HepG2 (cell line): ENCODE measurements around the gene OR13C4. TPM values are rescaled to one million over a fixed set of nuclear protein-coding genes. Genes with fewer than 3 reads are reported as not detected.

Experiments
- ATAC-seq: fragments of 200-7000 bp; cut with Tn5 transposase; 3 replicates; pipeline ENCODE4 v1.9.1; 2020; ENCODE audit warnings: mild to moderate bottlenecking, moderate library complexity
- BruUV-seq: library from RNA; stranded (reverse); fragments of 400-500 nt; replicated peaks from 2 replicates; lab custom pipeline; 2021; lab: Mats Ljungman, UMichigan
- CTCF ChIA-PET: fragments of 300-600 bp; formaldehyde crosslinking; extraction: SDS; loops from one replicate; lab custom pipeline; 2021; ENCODE audit warnings: low total read pairs, inconsistent platforms, low intra/inter-chr PET ratio; lab: Yijun Ruan, JAX
- POLR2A ChIA-PET: fragments of 350-600 bp; sonication (Branson Sonifier 250); formaldehyde crosslinking; loops from one replicate; lab custom pipeline; 2020; ENCODE audit warnings: antibody characterized with exemption, inconsistent platforms; lab: Yijun Ruan, JAX
- DNase-seq: peaks from one replicate; pipeline ENCODE4 v3.0.0-alpha.2; 2015; ENCODE audit warnings: low spot score
- FAIRE-seq: peaks from 3 replicates; lab custom pipeline; 2011; peaks lifted over from hg19 to GRCh38; lab: Jason Lieb, UNC
- H2AFZ ChIP-seq: one replicate; pipeline ENCODE4 v1.6.1; 2011; ENCODE audit warnings: low read length, inconsistent platforms
- H3K27ac ChIP-seq: fragments of 300-600 bp; 3 replicates; pipeline ENCODE4 v1.8.0; 2011; ENCODE audit warnings: mixed run types, mild to moderate bottlenecking, mixed read lengths, low read length, inconsistent platforms; ENCODE audit not compliant: insufficient read depth; ENCODE audit errors: extremely low read length
- H3K27me3 ChIP-seq, 2 experiments: fragments of 200-600 bp in 1 of 2; 2 replicates in 1 of 2; 3 replicates in 1 of 2; pipeline versions ENCODE4 v1.6.0 to v1.8.0; 2011; ENCODE audit warnings: low read length in 2 of 2, mild to moderate bottlenecking in 2 of 2, moderate library complexity in 2 of 2, inconsistent platforms in 1 of 2; ENCODE audit not compliant: insufficient read depth in 2 of 2, control insufficient read depth in 1 of 2
- H3K36me3 ChIP-seq, 2 experiments: fragments of 200-600 bp in 1 of 2; replicated peaks in 1 of 2; 2 replicates in 1 of 2; 3 replicates in 1 of 2; pipeline versions ENCODE4 v1.5.1 to v1.8.0; 2011; ENCODE audit warnings: low read length in 2 of 2, inconsistent platforms in 1 of 2; ENCODE audit not compliant: insufficient read depth in 2 of 2, control insufficient read depth in 1 of 2
- H3K4me1 ChIP-seq: 2 replicates; pipeline ENCODE4 v1.5.1; 2012; ENCODE audit warnings: low read length, inconsistent platforms; ENCODE audit not compliant: insufficient read depth
- H3K4me2 ChIP-seq: 2 replicates; pipeline ENCODE4 v1.6.0; 2011; ENCODE audit warnings: low read depth, low read length, inconsistent platforms
- H3K4me3 ChIP-seq, 3 experiments: fragments of 200-600 bp in 1 of 3; sonication (generic), shearing (Covaris generic) in 1 of 3; replicated peaks in 1 of 3; 2 replicates each; pipeline ENCODE4 v1.5.1; 2011 to 2016; ENCODE audit warnings: low read length in 3 of 3, inconsistent platforms in 2 of 3, low read depth in 2 of 3, mild to moderate bottlenecking in 2 of 3, control low read depth in 1 of 3, mixed read lengths in 1 of 3; ENCODE audit not compliant: insufficient read depth in 1 of 3
- H3K79me2 ChIP-seq: one replicate; pipeline ENCODE4 v1.6.1; 2011; ENCODE audit warnings: low read length, inconsistent platforms; ENCODE audit not compliant: insufficient read depth
- H3K9ac ChIP-seq: 2 replicates; pipeline ENCODE4 v1.6.0; 2011; ENCODE audit warnings: mild to moderate bottlenecking, low read depth, low read length, inconsistent platforms; ENCODE audit not compliant: insufficient read depth
- H3K9me3 ChIP-seq: 2 replicates; pipeline ENCODE4 v1.5.1; 2012; ENCODE audit warnings: mild to moderate bottlenecking, low read length
- H4K20me1 ChIP-seq: 2 replicates; pipeline ENCODE4 v1.6.0; 2011; ENCODE audit warnings: inconsistent platforms, mild to moderate bottlenecking, low read length, moderate library complexity; ENCODE audit not compliant: insufficient read depth
- CENPT ChIP-seq: sonication (generic); formaldehyde crosslinking; IDR thresholded peaks from 2 replicates; pipeline ENCODE4 v1.8.0; 2022; ENCODE audit warnings: low read depth, mild to moderate bottlenecking, moderate library complexity, missing genetic modification reagents
- ELF1 ChIP-seq: sonication (generic); formaldehyde crosslinking; IDR thresholded peaks from 2 replicates; pipeline ENCODE4 v1.4.0; 2020; ENCODE audit warnings: missing genetic modification reagents
- GATA4 ChIP-seq: sonication (generic); IDR thresholded peaks from 2 replicates; pipeline ENCODE4 v1.6.1; 2016; ENCODE audit warnings: antibody characterized with exemption, low read depth, borderline replicate concordance
- MYPOP ChIP-seq: sonication (generic); formaldehyde crosslinking; IDR thresholded peaks from 2 replicates; pipeline ENCODE4 v1.8.1; 2023; ENCODE audit warnings: mild to moderate bottlenecking, moderate library complexity, missing genetic modification reagents
- SALL1 ChIP-seq: sonication (generic); formaldehyde crosslinking; IDR thresholded peaks from 2 replicates; pipeline ENCODE4 v1.8.0; 2022; ENCODE audit warnings: mild to moderate bottlenecking, missing genetic modification reagents
- SKI ChIP-seq: fragments of 450-650 bp; IDR thresholded peaks from one replicate; pipeline ENCODE4 v1.6.1; 2018; ENCODE audit warnings: mild to moderate bottlenecking; ENCODE audit not compliant: partially characterized antibody
- ZNF335 ChIP-seq: sonication (generic); formaldehyde crosslinking; IDR thresholded peaks from 2 replicates; pipeline ENCODE4 v1.4.0; 2020; ENCODE audit warnings: missing genetic modification reagents
- ZNF501 ChIP-seq: sonication (generic); formaldehyde crosslinking; IDR thresholded peaks from 2 replicates; pipeline ENCODE4 v1.5.1; 2020; ENCODE audit warnings: mild to moderate bottlenecking, moderate library complexity, missing genetic modification reagents
- ZNF615 ChIP-seq: sonication (generic); formaldehyde crosslinking; IDR thresholded peaks from 2 replicates; pipeline ENCODE4 v1.5.0; 2020; ENCODE audit warnings: mild to moderate bottlenecking, missing genetic modification reagents, borderline replicate concordance
- ZNF781 ChIP-seq: sonication (generic); formaldehyde crosslinking; IDR thresholded peaks from 2 replicates; pipeline ENCODE4 v1.5.1; 2020; ENCODE audit warnings: borderline replicate concordance, mild to moderate bottlenecking, missing genetic modification reagents; ENCODE audit errors: not compliant biosample characterization
- WGBS: methylation state at CpG from one replicate; pipeline ENCODE4 v1.1.6; 2017; ENCODE audit warnings: low lambda C conversion rate; 5-methylcytosine and 5-hydroxymethylcytosine counted together
- in situ Hi-C: cut with HindIII; loops from 2 replicates; pipeline ENCODE4 v1.10.0; 2017; ENCODE audit warnings: low pct_unique_long_range_greater_than_20kb; ENCODE audit not compliant: extremely low pct_ligation_motif_present
- intact Hi-C: fragments of 100-400 bp; cut with micrococcal nuclease; formaldehyde crosslinking; loops from one replicate; pipeline ENCODE4 v1.10.0; 2022; ENCODE audit not compliant: unreplicated experiment
- polyA plus RNA-seq, 8 experiments: library from polyadenylated mRNA; depleted of rRNA in 3 of 8; stranded (reverse) in 7 of 8; unstranded in 1 of 8; fragments of >200 nt; fragmentation: Illumina TruSeq in 4 of 8; extraction: Trizol in 4 of 8; gene quantifications; 2 replicates each; pipeline versions ENCODE4 v1.2.1 to v1.2.3, GENCODE V29; 2011 to 2016; ENCODE audit warnings: low read depth in 4 of 8, missing spikeins in 1 of 8, mixed read lengths in 1 of 8; ENCODE audit not compliant: insufficient read depth in 1 of 8
- total RNA-seq, 5 experiments: library from RNA; depleted of rRNA; stranded (reverse); fragments of >200 nt; fragmentation: Illumina TruSeq; extraction: Trizol; gene quantifications; 2 replicates each; pipeline ENCODE4 v1.2.3, GENCODE V29; 2016; ENCODE audit warnings: low read depth in 1 of 5
- TF ChIP-seq, protein P1 (sequence below): sonication (generic); formaldehyde crosslinking; IDR thresholded peaks from 2 replicates; pipeline ENCODE4 v1.9.0; 2021; ENCODE audit warnings: missing genetic modification reagents, mild to moderate bottlenecking, borderline replicate concordance

Gene OR13C4
- total and polyA plus RNA-seq, 2 of the 13 experiments (the other 11 are each of a cell fraction or from before 2014, with no cell fraction given) = not detected

GRCh38 chr9:104556830-104557634, 30.0 kb upstream of the OR13C4 start (continued):
- TF ChIP-seq, protein P1, sequence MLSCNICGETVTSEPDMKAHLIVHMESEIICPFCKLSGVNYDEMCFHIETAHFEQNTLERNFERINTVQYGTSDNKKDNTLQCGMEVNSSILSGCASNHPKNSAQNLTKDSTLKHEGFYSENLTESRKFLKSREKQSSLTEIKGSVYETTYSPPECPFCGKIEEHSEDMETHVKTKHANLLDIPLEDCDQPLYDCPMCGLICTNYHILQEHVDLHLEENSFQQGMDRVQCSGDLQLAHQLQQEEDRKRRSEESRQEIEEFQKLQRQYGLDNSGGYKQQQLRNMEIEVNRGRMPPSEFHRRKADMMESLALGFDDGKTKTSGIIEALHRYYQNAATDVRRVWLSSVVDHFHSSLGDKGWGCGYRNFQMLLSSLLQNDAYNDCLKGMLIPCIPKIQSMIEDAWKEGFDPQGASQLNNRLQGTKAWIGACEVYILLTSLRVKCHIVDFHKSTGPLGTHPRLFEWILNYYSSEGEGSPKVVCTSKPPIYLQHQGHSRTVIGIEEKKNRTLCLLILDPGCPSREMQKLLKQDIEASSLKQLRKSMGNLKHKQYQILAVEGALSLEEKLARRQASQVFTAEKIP = no peak

- no peak overlapping the region for H3K4me2 ChIP-seq
- no peak overlapping the region for H3K27ac ChIP-seq
- BruUV-seq = no TSS peak
- POLR2A ChIA-PET = no interaction called here
- H3K27me3 ChIP-seq = no peaks in the 10 kb centered on the region
- no peaks in the 10 kb centered on the region for H3K36me3 ChIP-seq
- ATAC-seq (no peak), FAIRE-seq (no peak), DNase-seq (no peak)
- H2AFZ ChIP-seq = no peak overlapping the region
- no peaks in the 10 kb centered on the region for H3K79me2 ChIP-seq
- no peaks in the 10 kb centered on the region for H3K4me1 ChIP-seq
- no peaks in the 10 kb centered on the region for H3K9me3 ChIP-seq
- in situ Hi-C loops (no loop called here), intact Hi-C loops (no loop called here)
- CTCF ChIA-PET = no interaction called here
- no peak overlapping the region for H3K4me3 ChIP-seq
- no peak overlapping the region for H3K9ac ChIP-seq
- no peaks in the 10 kb centered on the region for H4K20me1 ChIP-seq
- 0% methylated on average over 1 of the region's 1 CpG for WGBS
- TF ChIP-seq MYPOP (CRISPR knock-in tag) (no peak), ELF1 (CRISPR knock-in tag) (no peak), ZNF615 (CRISPR knock-in tag) (no peak), ZNF781 (CRISPR knock-in tag) (no peak), ZNF335 (CRISPR knock-in tag) (no peak), ZNF501 (CRISPR knock-in tag) (no peak), GATA4 (no peak), CENPT (CRISPR knock-in tag) (no peak), SKI (no peak), SALL1 (CRISPR knock-in tag) (no peak)
Observed at GRCh38 chr9:104555521-104555920, 28.5 kb upstream of the OR13C4 start.
